ENCODE measurements around the gene FGF12. TPM values are rescaled to one million over a fixed set of nuclear protein-coding genes. Genes with fewer than 3 reads are reported as not detected.

The FGF12 gene
- total and polyA plus RNA-seq, 9 donors = 3.0 to 5.4 (median 4.3) TPM

- Histone ChIP-seq H3K27me3 (ENCODE audit: control insufficient read depth, insufficient read depth, low read length) (peaks cover 40% of the 10 kb centered on the region), H3K36me3 (ENCODE audit: control insufficient read depth, insufficient read depth, low read length) (no peaks in the 10 kb centered on the region), H3K4me1 (ENCODE audit: control insufficient read depth, insufficient read depth, low read length) (peaks cover 11% of the 10 kb centered on the region), H3K4me3 (ENCODE audit: low read length) (peak overlapping the region; percentile 61), H3K9me3 (replicated peaks; ENCODE audit: control insufficient read depth, low read depth, low read length) (no peaks in the 10 kb centered on the region), H3K27ac (ENCODE audit: low read length) (no peak overlapping the region)
- DNase-seq = no peak
- under 1% methylated on average over 15 of the region's 41 CpGs for WGBS (ENCODE audit: insufficient coverage)
Observed at GRCh38 chr3:192408647-192409200, 318.6 kb downstream of the FGF12 start.

GRCh38 chr3:192408007-192408646 lies 319.2 kb downstream of the FGF12 start:
- WGBS (ENCODE audit: insufficient coverage) = 1% methylated on average over 40 of the region's 50 CpGs
- Histone ChIP-seq H3K9me3 (replicated peaks; ENCODE audit: control insufficient read depth, low read depth, low read length) (no peaks in the 10 kb centered on the region), H3K4me3 (ENCODE audit: low read length) (peak overlapping the region; percentile 61), H3K4me1 (ENCODE audit: control insufficient read depth, insufficient read depth, low read length) (peaks cover 11% of the 10 kb centered on the region), H3K27me3 (ENCODE audit: control insufficient read depth, insufficient read depth, low read length) (peaks cover 40% of the 10 kb centered on the region), H3K27ac (ENCODE audit: low read length) (no peak overlapping the region), H3K36me3 (ENCODE audit: control insufficient read depth, insufficient read depth, low read length) (no peaks in the 10 kb centered on the region)
- peak; percentile 66 for DNase-seq

GRCh38 chr3:192399767-192400166 lies 327.6 kb downstream of the FGF12 start:
- Histone ChIP-seq H3K4me3 (ENCODE audit: low read length) (no peak overlapping the region), H3K27me3 (ENCODE audit: control insufficient read depth, insufficient read depth, low read length) (no peaks in the 10 kb centered on the region), H3K27ac (ENCODE audit: low read length) (no peak overlapping the region), H3K36me3 (ENCODE audit: control insufficient read depth, insufficient read depth, low read length) (no peaks in the 10 kb centered on the region), H3K9me3 (replicated peaks; ENCODE audit: control insufficient read depth, low read depth, low read length) (no peaks in the 10 kb centered on the region), H3K4me1 (ENCODE audit: control insufficient read depth, insufficient read depth, low read length) (no peaks in the 10 kb centered on the region)
- DNase-seq = no peak
- no CpG with 5 or more reads among the region's 3 CpGs for WGBS (ENCODE audit: insufficient coverage)

- Histone ChIP-seq H3K27ac (ENCODE audit: low read length) (no peak overlapping the region), H3K36me3 (ENCODE audit: control insufficient read depth, insufficient read depth, low read length) (no peaks in the 10 kb centered on the region), H3K27me3 (ENCODE audit: control insufficient read depth, insufficient read depth, low read length) (no peaks in the 10 kb centered on the region), H3K9me3 (replicated peaks; ENCODE audit: control insufficient read depth, low read depth, low read length) (no peaks in the 10 kb centered on the region), H3K4me3 (ENCODE audit: low read length) (no peak overlapping the region), H3K4me1 (ENCODE audit: control insufficient read depth, insufficient read depth, low read length) (no peaks in the 10 kb centered on the region)
- WGBS (ENCODE audit: insufficient coverage) = 73% methylated on average over 2 of the region's 3 CpGs
- no peak for DNase-seq
Observed at GRCh38 chr3:192397012-192397411, 330.3 kb downstream of the FGF12 start.

- H3K4me3 ChIP-seq (ENCODE audit: low read length) = no peak overlapping the region
- no peak overlapping the region for H3K27ac ChIP-seq (ENCODE audit: low read length)
- H3K36me3 ChIP-seq (ENCODE audit: control insufficient read depth, insufficient read depth, low read length) = no peaks in the 10 kb centered on the region
- H3K4me1 ChIP-seq (ENCODE audit: control insufficient read depth, insufficient read depth, low read length) = no peaks in the 10 kb centered on the region
- no peaks in the 10 kb centered on the region for H3K9me3 ChIP-seq (replicated peaks; ENCODE audit: control insufficient read depth, low read depth, low read length)
- WGBS (ENCODE audit: insufficient coverage) = 100% methylated on average over 1 of the region's 5 CpGs
- DNase-seq = no peak
- H3K27me3 ChIP-seq (ENCODE audit: control insufficient read depth, insufficient read depth, low read length) = no peaks in the 10 kb centered on the region
Observed at GRCh38 chr3:192395506-192395905, 331.8 kb downstream of the FGF12 start.

GRCh38 chr3:192392986-192393385 lies 334.4 kb downstream of the FGF12 start:
- H3K27me3 ChIP-seq (ENCODE audit: control insufficient read depth, insufficient read depth, low read length) = no peaks in the 10 kb centered on the region
- no peak for DNase-seq
- no peaks in the 10 kb centered on the region for H3K36me3 ChIP-seq (ENCODE audit: control insufficient read depth, insufficient read depth, low read length)
- H3K4me1 ChIP-seq (ENCODE audit: control insufficient read depth, insufficient read depth, low read length) = no peaks in the 10 kb centered on the region
- no peak overlapping the region for H3K4me3 ChIP-seq (ENCODE audit: low read length)
- H3K9me3 ChIP-seq (replicated peaks; ENCODE audit: control insufficient read depth, low read depth, low read length) = no peaks in the 10 kb centered on the region
- WGBS (ENCODE audit: insufficient coverage) = no CpG with 5 or more reads among the region's 4 CpGs
- H3K27ac ChIP-seq (ENCODE audit: low read length) = no peak overlapping the region

GRCh38 chr3:192382861-192383260 lies 344.5 kb downstream of the FGF12 start:
- no peak overlapping the region for H3K27ac ChIP-seq (ENCODE audit: low read length)
- no peak overlapping the region for H3K4me3 ChIP-seq (ENCODE audit: low read length)
- no peaks in the 10 kb centered on the region for H3K4me1 ChIP-seq (ENCODE audit: control insufficient read depth, insufficient read depth, low read length)
- WGBS (ENCODE audit: insufficient coverage) = 67% methylated on average over 2 of the region's 2 CpGs
- H3K27me3 ChIP-seq (ENCODE audit: control insufficient read depth, insufficient read depth, low read length) = no peaks in the 10 kb centered on the region
- H3K36me3 ChIP-seq (ENCODE audit: control insufficient read depth, insufficient read depth, low read length) = no peaks in the 10 kb centered on the region
- no peaks in the 10 kb centered on the region for H3K9me3 ChIP-seq (replicated peaks; ENCODE audit: control insufficient read depth, low read depth, low read length)
- DNase-seq = no peak

GRCh38 chr3:192373586-192373985 lies 353.8 kb downstream of the FGF12 start:
- Histone ChIP-seq H3K36me3 (ENCODE audit: control insufficient read depth, insufficient read depth, low read length) (no peaks in the 10 kb centered on the region), H3K9me3 (replicated peaks; ENCODE audit: control insufficient read depth, low read depth, low read length) (no peaks in the 10 kb centered on the region), H3K4me3 (ENCODE audit: low read length) (no peak overlapping the region), H3K27ac (ENCODE audit: low read length) (no peak overlapping the region), H3K27me3 (ENCODE audit: control insufficient read depth, insufficient read depth, low read length) (no peaks in the 10 kb centered on the region), H3K4me1 (ENCODE audit: control insufficient read depth, insufficient read depth, low read length) (no peaks in the 10 kb centered on the region)
- WGBS (ENCODE audit: insufficient coverage) = 83% methylated on average over 1 of the region's 2 CpGs
- DNase-seq = no peak

- no peaks in the 10 kb centered on the region for H3K27me3 ChIP-seq (ENCODE audit: control insufficient read depth, insufficient read depth, low read length)
- peak; percentile 19 for DNase-seq
- H3K4me3 ChIP-seq (ENCODE audit: low read length) = no peak overlapping the region
- H3K27ac ChIP-seq (ENCODE audit: low read length) = no peak overlapping the region
- WGBS (ENCODE audit: insufficient coverage) = no CpG with 5 or more reads among the region's 6 CpGs
- no peaks in the 10 kb centered on the region for H3K9me3 ChIP-seq (replicated peaks; ENCODE audit: control insufficient read depth, low read depth, low read length)
- H3K36me3 ChIP-seq (ENCODE audit: control insufficient read depth, insufficient read depth, low read length) = no peaks in the 10 kb centered on the region
- no peaks in the 10 kb centered on the region for H3K4me1 ChIP-seq (ENCODE audit: control insufficient read depth, insufficient read depth, low read length)
Observed at GRCh38 chr3:192373032-192373431, 354.3 kb downstream of the FGF12 start.

GRCh38 chr3:192372616-192373015 lies 354.7 kb downstream of the FGF12 start:
- DNase-seq = peak; percentile 21
- no peak overlapping the region for H3K27ac ChIP-seq (ENCODE audit: low read length)
- H3K9me3 ChIP-seq (replicated peaks; ENCODE audit: control insufficient read depth, low read depth, low read length) = no peaks in the 10 kb centered on the region
- no peaks in the 10 kb centered on the region for H3K27me3 ChIP-seq (ENCODE audit: control insufficient read depth, insufficient read depth, low read length)
- no peaks in the 10 kb centered on the region for H3K4me1 ChIP-seq (ENCODE audit: control insufficient read depth, insufficient read depth, low read length)
- no peaks in the 10 kb centered on the region for H3K36me3 ChIP-seq (ENCODE audit: control insufficient read depth, insufficient read depth, low read length)
- no peak overlapping the region for H3K4me3 ChIP-seq (ENCODE audit: low read length)
- WGBS (ENCODE audit: insufficient coverage) = 20% methylated on average over 3 of the region's 4 CpGs
